MCF 10A (cell line): ENCODE measurements around the gene CCM2. TPM values are rescaled to one million over a fixed set of nuclear protein-coding genes. Genes with fewer than 3 reads are reported as not detected.

Experiments used
- BruUV-seq: library from RNA; stranded (reverse); fragments of 400-500 nt; replicated peaks from 2 replicates; lab custom pipeline; 2021; lab: Mats Ljungman, UMichigan
- CTCF ChIA-PET: fragments of 300-600 bp; sonication (Branson Sonifier 250); formaldehyde crosslinking; extraction: SDS; loops from one replicate; lab custom pipeline; 2021; ENCODE audit warnings: antibody characterized with exemption, inconsistent platforms; lab: Yijun Ruan, JAX
- POLR2A ChIA-PET: fragments of 300-600, 350-650 bp; sonication (Branson Sonifier 250); formaldehyde crosslinking; extraction: SDS; loops from one replicate; lab custom pipeline; 2020; ENCODE audit warnings: antibody characterized with exemption, inconsistent platforms; lab: Yijun Ruan, JAX
- DNase-seq: peaks from one replicate; pipeline ENCODE4 v3.0.0-alpha.2; 2018; ENCODE audit not compliant: unreplicated experiment
- H3K27ac Mint-ChIP-seq: one replicate; pipeline ENCODE4 v1.8.0; 2022; ENCODE audit warnings: mild to moderate bottlenecking, low read depth, mixed read lengths; ENCODE audit not compliant: unreplicated experiment
- H3K27me3 Mint-ChIP-seq: one replicate; pipeline ENCODE4 v1.8.0; 2022; ENCODE audit warnings: mixed read lengths; ENCODE audit not compliant: insufficient read depth, unreplicated experiment
- H3K36me3 Mint-ChIP-seq: one replicate; pipeline ENCODE4 v1.8.0; 2022; ENCODE audit warnings: mild to moderate bottlenecking, moderate library complexity, mixed read lengths; ENCODE audit not compliant: insufficient read depth, unreplicated experiment
- H3K4me1 Mint-ChIP-seq: one replicate; pipeline ENCODE4 v1.8.0; 2022; ENCODE audit warnings: mixed read lengths; ENCODE audit not compliant: insufficient read depth, unreplicated experiment
- H3K4me3 Mint-ChIP-seq: one replicate; pipeline ENCODE4 v1.8.0; 2022; ENCODE audit warnings: mild to moderate bottlenecking, moderate library complexity, mixed read lengths; ENCODE audit not compliant: unreplicated experiment
- H3K9me3 Mint-ChIP-seq: one replicate; pipeline ENCODE4 v1.8.0; 2022; ENCODE audit warnings: mixed read lengths; ENCODE audit not compliant: unreplicated experiment
- CTCF ChIP-seq: fragments of 200-600 bp; IDR thresholded peaks from one replicate; pipeline ENCODE4 v1.8.0; 2022; ENCODE audit warnings: antibody characterized with exemption, mild to moderate bottlenecking; ENCODE audit not compliant: unreplicated experiment
- intact Hi-C: fragments of 100-400 bp; cut with micrococcal nuclease; formaldehyde crosslinking; loops from 2 replicates; pipeline ENCODE4 v1.14.1; 2022
- total RNA-seq: library from RNA; stranded (reverse); gene quantifications from 2 replicates; pipeline ENCODE4 v1.2.3, GENCODE V29; 2022

CCM2 gene
- total RNA-seq, 1 experiment from 2014 or later, result 36.2 TPM

GRCh38 chr7:44995555-44996493 lies 4.2 kb upstream of the CCM2 start:
- Mint-ChIP-seq H3K9me3 (no peaks in the 10 kb centered on the region), H3K27ac (no peak overlapping the region), H3K4me1 (peaks cover 21% of the 10 kb centered on the region), H3K4me3 (no peak overlapping the region), H3K27me3 (no peaks in the 10 kb centered on the region), H3K36me3 (no peaks in the 10 kb centered on the region)
- ChIA-PET CTCF (interaction anchor here (0.8 to 3.0 kb wide), 3 partner anchors 8 to 139 kb away, joined by 3 to 11 read pairs (median 3); no protein-coding TSS in a partner anchor), POLR2A (interaction anchor here (0.9 to 8.8 kb wide), 5 partner anchors 9 to 128 kb away, joined by 3 to 190 read pairs (median 11); partner anchors contain the start of genes PURB and TBRG4)
- no peak for TF ChIP-seq CTCF
- DNase-seq, result no peak
- intact Hi-C loops, result loop anchor here (10.0 kb wide), 1 partner anchor 119 kb away; the partner anchor contains the start of gene TBRG4
- BruUV-seq, result no TSS peak

GRCh38 chr7:44998153-44998871 lies 1.7 kb upstream of the CCM2 start:
- peaks cover 6% of the 10 kb centered on the region for H3K36me3 Mint-ChIP-seq

GRCh38 chr7:44999245-45000092 lies 532 bp upstream of the CCM2 start:
- TF ChIP-seq CTCF, result no peak
- peak overlapping the region; percentile 16 for H3K27ac Mint-ChIP-seq
- ChIA-PET POLR2A (interaction anchor here (0.6 to 8.8 kb wide), 23 partner anchors 13 to 1969 kb away, joined by 3 to 190 read pairs (median 4); partner anchors contain the start of genes H2AZ2, OGDH, PURB and TBRG4), CTCF (interaction anchor here (0.7 kb wide), 1 partner anchor 418 kb away, joined by 3 read pairs; no protein-coding TSS in a partner anchor)
- BruUV-seq, result no TSS peak
- peak overlapping the region; percentile 75 for H3K4me3 Mint-ChIP-seq
- no peaks in the 10 kb centered on the region for H3K9me3 Mint-ChIP-seq
- intact Hi-C loops, result loop anchor here (10.0 kb wide), 1 partner anchor 115 kb away; the partner anchor contains the start of gene TBRG4
- DNase-seq, result peak; percentile 99
- H3K27me3 Mint-ChIP-seq, result no peaks in the 10 kb centered on the region
- peaks cover 11% of the 10 kb centered on the region for H3K36me3 Mint-ChIP-seq
- peaks cover 29% of the 10 kb centered on the region for H3K4me1 Mint-ChIP-seq

More at GRCh38 chr7:44998153-44998871, 1.7 kb upstream of the CCM2 start:
- Mint-ChIP-seq H3K27ac (no peak overlapping the region), H3K9me3 (no peaks in the 10 kb centered on the region), H3K4me3 (peak overlapping the region; percentile 75), H3K4me1 (peaks cover 29% of the 10 kb centered on the region), H3K27me3 (no peaks in the 10 kb centered on the region)
- intact Hi-C loops, result loop anchor here (10.0 kb wide), 1 partner anchor 116 kb away; the partner anchor contains the start of gene TBRG4
- TF ChIP-seq CTCF, result no peak
- ChIA-PET CTCF (interaction anchor here (0.6 to 3.0 kb wide), 5 partner anchors 47 to 917 kb away, joined by 3 to 11 read pairs (median 3); no protein-coding TSS in a partner anchor), POLR2A (interaction anchor here (1.0 to 8.8 kb wide), 11 partner anchors 11 to 426 kb away, joined by 3 to 190 read pairs (median 7); partner anchors contain the start of genes PURB and TBRG4)
- no TSS peak for BruUV-seq
- no peak for DNase-seq
